Measurements from ENCODE around the gene OTOP2.

The OTOP2 gene

DNA sequence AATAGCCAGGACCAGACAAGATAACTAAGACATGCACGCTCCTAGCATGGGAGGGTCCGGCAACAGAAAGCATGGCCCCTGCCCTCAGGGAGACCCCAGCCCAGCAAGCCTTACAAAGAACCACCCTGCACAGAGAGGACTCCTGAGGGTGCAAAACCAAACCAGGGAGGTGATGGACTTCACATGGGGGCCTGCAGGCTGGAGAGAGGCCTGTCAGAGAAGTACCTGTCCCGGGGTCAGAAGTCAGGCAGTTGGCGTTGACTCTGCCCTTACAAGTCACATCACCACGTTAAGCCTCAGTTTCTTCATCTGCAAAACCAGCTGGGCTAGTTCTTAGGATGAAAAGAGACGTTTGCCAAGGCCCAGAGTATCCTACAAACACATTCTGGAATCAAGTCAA, 4.7 kb downstream of the OTOP2 start:
- no peak for DNase-seq

DNA sequence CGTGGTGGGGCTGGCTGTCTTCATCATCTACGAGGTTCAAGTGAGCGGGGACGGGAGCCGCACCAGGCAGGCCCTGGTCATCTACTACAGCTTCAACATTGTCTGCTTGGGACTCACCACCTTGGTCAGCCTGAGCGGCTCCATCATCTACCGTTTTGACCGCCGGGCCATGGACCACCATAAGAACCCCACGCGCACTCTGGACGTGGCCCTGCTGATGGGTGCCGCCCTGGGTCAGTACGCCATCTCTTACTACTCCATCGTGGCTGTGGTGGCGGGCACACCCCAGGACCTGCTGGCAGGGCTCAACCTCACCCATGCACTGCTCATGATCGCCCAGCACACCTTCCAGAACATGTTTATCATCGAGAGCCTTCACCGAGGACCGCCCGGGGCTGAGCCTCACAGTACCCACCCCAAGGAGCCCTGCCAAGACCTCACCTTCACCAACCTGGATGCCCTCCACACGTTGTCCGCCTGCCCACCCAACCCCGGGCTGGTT, 6.5 kb downstream of the OTOP2 start:
- DNase-seq: no peak

DNA sequence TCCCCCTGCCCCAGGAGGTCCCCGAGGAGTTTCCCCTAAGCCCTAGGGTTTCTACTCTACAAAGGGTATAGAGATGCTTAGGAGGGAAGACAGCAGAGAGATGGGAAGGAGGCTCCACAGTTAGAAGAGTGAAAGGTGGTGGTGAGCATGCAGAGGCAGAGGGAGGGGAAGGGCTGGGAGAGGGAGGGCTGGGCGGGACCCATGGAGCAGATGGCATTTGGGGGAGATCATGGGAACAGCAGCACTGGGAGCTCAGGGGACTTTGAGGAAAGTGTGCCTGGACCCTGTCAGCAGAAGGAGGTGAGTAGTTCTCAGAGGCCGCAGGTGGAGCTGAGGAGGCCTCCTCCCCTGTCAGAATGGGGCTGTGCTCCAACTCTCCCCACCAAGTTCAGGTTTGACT, 11.0 kb downstream of the OTOP2 start:
- no peak for DNase-seq

DNA sequence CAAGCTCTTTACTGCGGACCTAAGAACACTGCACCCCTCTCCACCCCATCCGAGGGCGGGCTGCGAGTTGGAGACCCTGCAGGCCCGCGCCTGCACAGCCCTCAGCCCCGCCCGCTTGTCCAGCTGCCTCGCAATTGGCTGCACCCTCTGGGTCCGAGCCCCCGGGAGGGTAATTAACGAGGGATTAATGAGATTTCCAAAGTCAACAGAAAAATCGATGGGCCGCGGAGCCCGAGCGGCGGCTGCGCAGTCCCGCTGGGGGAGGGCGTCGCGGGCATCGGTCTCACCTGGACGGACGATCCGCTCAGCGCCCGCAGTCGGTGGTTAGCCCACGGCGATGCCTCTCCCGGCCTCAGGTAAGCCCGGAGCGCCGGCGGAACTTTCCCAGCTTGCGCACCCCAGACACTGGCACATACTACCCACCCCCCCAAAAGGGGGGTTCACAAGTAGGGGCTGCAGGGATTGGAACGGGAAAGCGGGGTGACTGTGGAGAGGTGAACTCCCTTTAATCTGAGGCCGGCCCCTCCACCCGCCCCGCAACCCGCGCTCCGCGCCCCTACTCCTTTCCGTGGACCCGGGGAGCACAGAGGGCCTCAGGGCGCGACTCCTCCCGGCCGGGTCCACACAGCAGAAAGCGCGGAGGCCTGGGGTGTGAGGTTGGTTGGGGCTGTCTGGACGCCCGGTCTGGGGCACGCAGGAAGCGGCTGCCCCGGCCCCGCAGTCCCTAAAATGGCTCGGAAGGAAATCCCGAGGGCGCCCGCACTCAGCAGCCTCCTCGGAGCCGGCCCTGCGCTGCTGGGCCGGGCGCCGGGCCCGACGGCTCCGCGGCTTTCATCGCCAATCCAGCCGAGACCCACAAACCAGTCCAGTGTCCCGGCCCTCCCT, 11.8 kb downstream of the OTOP2 start, which contains the start of gene OTOP3:
TSS of gene OTOP3 (plus strand) at position 314 of the 885 bp plus-strand sequence. CDS start at position 338, 24 bp downstream.
- DNase-seq: no peak

DNA sequence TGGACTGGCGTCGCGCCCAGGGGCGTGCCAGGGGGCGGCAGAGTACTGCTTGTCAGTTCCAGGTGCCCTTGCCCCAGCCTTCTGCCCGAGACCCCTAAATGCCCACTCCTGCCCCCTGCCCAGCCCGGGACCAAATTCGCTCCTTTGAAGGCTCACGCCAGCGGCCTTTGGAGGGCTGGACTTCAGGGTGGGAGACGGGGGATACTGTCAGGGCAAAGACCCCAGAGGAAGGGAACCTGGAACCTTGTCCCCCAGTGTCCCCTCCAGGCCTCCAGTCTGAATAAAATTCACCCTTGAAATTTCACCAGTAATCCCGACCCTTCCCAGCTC, 12.4 kb downstream of the OTOP2 start:
- no peak for DNase-seq

DNA sequence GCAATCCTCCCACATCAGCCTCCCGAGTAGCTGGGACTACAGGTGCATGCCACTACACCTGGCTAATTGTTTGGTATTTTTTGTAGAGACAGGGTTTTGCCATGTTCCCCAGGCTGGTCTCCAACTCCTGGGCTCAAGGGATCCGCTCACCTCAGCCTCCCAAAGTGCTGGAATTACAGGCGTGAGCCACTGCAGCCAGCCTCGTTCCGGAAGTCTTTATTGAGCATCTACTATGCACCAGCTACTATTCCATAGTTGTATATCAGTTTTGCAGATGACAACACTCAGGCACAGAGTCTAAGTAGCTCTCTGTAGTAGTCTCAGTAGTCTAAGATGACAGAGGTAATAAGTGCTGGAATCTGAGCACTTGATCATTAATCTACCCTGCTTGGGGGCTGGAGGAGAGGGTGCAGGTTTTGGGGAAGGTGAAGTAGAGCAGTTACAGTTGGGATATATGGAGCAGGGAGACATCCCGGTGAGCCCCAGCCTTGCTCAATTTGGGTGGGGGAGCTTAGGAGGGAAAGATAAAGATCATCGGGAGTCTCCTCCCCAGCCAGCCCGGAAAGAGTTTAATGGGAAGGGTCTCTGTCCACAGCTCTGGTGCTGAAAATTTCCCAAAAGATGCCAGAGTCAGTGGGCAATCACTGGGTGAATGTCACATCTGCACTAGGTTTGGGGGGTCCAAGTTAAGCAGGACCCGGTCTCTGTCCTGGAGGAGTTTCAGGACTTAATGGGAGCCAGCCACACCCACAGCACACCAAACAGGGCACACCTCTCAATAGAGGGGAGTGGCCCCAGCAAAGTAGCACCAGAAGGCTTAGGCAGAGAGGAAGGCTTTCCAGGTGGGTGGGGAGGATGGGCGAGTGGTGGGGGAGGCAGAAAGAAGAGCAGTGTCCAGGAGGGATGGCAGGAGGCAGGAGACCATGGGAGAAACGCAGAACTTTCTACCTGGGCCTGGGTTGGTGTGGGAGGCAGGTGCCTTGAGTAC, 13.3 kb downstream of the OTOP2 start:
- DNase-seq: no peak

DNA sequence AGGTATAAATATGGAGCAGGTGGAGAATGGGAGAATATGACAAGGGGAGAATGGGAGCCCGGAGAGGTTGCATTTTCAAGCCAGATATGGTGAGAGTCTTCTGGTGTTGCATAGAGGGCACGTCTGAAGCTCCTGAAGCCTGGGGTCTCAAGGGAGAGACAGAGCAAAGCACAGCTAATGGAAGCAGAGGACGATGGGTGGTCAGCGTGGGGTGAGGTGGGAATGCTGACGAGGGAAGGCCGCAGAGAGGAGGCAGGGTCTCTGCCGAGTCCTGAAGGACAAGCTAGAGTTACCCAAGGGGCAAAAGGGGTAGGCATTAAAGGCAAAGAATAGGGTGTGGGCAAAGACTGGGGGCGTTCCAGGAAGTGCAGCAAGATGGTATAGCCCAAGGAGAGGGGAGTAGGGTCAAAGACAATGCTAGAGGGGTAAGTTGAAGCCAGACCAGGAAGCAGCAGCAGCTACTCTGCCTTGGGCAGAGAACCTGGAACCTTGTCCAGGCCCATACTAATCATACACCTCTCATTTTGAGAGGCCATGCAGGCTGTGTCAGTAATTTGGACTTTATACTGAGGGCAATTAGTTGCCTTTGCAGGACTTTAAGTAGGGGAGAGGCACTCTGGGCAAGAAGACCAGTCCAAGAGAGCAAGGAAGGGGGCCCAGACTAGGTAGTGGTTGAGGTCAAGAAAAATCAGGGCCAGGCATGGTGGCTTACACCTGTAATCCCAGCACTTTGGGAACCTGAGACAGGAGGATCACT, 14.3 kb downstream of the OTOP2 start:
- DNase-seq: no peak

DNA sequence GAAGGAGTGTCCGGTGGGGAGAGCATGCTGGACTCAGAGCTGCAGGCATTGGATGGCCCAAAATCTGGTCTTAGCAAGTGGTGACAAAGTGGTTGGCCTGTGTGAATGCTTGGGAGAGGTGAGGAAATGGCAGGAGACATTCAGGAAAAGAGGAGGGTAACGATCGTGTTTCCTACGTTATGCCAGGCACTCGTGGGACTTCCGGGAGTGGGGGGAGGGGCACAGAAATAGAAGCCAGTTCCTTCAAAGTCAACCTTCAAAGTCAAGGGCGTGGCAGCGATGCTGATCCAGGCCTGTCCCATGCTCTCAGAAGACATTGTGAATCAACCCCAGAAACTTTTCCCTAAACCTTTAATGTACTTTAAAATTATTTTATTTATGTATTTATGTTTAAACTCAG, 15.5 kb downstream of the OTOP2 start:
- DNase-seq: no peak

DNA sequence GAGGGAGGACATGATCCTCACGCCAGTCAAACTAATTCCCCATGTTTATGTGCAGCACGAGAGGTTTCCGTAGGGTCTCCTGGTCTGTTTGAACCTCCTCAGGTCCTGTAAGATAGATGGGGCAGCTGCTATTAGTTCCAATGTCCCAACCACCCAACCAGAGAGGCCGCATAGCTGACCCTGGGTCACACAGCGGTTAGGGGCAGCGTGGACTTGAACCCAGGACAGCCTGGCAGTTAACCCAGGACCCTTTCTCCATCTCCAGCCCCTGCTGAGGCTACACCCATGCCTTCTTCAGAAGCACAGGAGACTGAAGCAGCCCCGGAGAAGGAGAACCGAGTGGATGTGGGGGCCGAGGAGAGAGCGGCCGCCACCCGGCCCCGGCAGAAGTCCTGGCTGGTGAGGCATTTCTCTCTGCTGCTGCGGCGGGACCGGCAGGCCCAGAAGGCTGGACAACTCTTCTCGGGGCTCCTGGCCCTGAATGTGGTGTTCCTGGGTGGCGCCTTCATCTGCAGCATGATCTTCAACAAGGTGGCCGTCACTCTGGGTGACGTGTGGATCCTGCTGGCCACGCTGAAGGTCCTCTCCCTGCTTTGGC, 17.2 kb downstream of the OTOP2 start:
- DNase-seq: no peak

DNA sequence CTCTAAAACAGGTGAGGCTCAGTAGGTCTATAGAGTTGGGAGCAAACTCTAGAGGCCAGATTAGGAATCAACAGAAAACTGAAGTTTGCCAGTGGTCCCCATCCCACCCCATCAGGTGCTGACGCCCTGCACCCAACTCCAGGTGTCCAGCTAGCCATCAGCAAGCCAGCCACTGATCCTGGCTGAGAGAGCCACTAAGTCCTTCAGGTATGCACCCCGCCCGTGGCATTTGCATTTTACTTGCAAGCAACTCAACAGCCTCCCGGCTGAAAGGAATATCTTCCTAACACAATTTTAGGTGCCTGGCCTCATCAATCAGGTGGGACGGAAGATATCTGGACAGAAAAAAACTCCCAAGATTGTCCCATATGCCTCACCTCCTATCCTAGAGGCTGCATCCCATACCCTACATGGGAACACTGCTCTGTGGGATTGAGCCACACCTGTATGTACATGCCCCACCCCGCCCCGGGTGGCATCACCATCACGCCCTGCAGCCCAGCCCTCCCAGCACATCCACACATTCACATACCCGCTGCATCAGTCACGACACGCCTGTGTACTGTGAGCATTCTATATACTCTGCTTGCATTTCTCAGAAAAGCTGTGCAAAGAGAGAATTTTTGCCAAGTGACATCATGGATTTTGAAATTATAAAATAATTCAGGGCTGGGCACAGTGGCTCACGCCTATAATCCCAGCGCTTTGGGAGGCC, 19.9 kb downstream of the OTOP2 start:
- DNase-seq: no peak

DNA sequence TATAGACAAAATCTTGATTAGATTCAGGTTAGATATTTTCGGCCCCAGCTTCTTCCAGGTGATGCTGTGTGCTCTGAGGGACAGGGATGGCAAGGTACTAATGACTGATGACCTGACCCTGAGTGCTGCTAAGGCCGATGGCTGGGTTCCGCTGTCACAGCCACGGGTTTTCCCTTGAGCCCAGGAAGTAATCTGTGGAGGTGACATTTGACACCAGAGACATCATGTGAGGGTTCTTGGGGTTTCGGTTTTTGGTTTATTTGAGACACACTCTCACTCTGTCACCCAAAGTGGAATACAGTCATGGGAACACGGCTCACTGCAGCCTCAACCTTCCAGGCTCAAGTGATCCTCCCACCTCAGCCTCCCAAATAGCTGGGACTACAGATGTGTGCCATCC, 21.5 kb downstream of the OTOP2 start:
- no peak for DNase-seq

DNA sequence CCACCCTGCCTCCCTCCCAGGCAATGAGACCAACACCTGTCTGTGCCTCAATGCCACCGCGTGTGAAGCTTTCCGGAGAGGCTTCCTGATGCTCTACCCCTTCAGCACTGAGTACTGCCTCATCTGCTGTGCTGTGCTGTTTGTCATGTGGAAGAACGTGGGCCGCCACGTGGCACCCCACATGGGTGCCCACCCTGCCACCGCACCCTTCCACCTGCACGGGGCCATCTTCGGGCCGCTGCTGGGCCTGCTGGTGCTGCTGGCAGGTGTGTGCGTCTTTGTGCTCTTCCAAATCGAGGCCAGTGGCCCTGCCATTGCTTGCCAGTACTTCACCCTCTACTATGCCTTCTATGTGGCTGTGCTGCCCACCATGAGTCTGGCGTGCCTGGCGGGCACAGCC, 22.6 kb downstream of the OTOP2 start:
- no peak for DNase-seq

DNA sequence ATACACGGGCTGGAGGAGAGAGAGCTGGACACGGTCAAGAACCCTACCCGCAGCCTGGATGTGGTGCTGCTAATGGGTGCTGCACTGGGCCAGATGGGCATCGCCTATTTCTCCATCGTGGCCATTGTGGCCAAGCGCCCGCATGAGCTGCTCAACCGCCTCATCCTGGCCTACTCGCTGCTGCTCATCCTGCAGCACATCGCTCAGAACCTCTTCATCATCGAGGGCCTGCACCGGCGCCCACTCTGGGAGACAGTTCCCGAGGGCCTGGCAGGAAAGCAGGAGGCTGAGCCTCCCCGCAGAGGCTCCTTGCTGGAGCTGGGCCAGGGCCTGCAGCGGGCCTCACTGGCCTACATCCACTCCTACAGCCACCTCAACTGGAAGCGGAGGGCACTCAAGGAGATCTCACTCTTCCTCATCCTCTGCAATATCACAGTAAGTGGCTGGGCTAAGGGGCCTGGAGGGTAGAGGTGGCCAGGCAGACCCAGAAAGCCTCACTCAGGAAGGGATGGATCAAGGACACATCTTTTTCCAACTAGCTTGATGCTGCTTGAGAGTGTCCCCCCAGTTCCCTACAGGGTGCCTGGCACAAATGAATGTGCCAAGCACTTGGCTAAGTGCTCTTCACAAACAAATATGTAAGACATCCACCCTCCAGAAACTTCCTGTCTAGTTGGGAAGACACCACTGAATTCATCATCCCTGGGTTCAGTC, 23.1 kb downstream of the OTOP2 start:
- DNase-seq: no peak

DNA sequence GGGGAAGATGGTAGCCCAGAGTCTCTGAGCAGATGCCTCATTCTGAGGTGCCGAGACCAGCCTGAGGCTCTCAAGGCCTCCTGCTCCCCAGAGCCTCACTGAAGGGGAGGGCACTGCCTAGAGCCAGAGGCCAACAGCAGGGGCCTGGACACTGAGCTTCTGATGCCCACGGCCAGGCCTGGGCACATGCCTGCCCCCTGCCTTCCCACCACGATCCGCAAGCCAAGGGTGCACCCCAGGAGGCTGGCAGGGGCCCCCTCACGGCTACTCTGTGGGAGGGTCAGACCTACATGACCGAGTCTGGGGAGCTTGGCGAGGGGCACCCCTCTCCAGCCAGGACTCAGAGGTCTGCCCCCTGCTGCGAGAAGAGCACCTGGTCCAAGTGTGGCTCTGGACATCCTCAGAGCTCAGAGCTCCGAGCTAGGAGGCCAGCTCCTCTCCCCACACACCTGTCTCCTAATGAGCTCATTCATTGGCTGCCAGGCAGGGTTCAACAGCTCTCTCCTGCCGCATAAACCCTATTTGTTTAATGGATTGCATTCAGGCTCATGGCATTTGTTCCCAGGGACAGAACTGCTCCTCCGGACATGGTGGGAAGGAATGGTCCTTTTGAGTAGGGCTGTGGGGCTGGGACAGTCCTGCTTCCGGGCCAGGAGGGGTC, 25.5 kb downstream of the OTOP2 start:
- DNase-seq: no peak

DNA sequence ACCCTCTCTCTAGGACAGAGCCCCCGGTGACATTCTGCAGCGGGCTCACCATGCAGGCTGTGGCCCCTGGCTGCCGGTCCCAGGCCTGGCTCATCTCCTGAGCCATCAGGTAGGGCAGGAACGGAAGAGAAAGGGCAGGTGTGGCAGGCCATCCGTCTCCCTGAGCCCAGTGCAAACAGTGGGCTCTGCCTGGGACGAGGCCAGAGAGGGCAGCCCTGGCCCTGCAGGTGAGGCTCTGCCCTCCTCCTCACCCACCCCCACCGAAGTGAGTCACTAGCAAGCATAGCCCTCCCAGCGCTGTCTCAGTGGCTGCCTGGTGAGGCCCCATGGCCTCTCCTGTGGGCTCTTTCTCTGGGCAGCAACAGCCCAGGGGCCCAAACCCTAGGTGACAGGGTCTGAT, 26.1 kb downstream of the OTOP2 start:
- DNase-seq: no peak

DNA sequence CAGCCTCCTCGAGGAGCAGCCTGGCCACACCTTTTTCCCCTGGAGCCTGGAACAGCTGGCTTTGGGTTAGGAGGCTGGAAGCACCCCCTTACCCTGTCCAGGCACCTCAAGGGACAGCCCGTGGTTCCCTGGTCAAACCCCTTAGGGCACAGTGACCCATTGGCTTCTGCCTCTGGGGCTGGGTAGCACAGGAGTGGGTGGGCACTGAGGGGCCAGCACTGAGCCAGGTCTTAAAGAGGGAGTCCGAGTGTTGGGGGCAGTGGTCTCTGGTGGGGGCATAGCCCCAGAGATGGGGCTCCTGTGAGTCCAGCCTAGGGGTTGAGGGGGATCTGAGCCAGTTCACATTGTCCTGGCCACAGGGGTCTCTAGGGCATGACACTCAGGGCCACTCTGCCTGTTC, 27.0 kb downstream of the OTOP2 start:
- no peak for DNase-seq

DNA sequence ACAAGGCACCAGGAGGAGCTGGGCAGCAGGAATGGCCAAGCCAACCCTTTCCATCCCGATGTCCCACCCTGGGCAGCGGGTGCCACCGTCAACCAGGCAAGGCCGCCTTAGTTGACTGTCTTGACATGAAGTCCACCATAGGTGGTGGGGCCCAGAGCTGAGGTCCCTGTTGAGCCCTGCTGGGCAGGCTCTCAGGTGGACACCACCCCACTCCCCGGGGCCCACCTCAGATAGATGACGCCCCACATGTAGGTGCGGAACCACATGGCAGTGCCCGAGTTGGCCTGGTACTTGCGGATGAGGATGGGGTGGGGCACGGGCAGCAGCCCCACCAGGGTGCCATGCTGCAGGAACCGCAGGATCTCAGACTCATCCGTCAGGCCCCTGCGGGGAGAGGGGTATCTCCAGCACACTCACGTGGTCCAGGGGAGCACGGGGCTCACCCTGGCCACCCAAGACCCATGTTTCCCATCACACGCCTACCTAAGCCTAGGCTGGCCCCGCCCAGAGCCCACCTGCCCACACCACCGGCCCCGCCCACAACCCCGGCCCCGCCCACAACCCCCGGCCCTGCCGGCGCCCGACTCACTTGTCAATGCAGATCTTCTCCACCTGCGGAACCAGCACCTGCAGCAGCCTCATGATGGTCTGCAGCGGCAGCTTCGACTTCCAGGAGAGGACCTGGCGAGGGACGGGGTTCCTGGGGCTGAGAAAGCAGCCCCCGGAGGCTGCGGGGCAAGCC, 27.8 kb downstream of the OTOP2 start:
- no peak for DNase-seq

DNA sequence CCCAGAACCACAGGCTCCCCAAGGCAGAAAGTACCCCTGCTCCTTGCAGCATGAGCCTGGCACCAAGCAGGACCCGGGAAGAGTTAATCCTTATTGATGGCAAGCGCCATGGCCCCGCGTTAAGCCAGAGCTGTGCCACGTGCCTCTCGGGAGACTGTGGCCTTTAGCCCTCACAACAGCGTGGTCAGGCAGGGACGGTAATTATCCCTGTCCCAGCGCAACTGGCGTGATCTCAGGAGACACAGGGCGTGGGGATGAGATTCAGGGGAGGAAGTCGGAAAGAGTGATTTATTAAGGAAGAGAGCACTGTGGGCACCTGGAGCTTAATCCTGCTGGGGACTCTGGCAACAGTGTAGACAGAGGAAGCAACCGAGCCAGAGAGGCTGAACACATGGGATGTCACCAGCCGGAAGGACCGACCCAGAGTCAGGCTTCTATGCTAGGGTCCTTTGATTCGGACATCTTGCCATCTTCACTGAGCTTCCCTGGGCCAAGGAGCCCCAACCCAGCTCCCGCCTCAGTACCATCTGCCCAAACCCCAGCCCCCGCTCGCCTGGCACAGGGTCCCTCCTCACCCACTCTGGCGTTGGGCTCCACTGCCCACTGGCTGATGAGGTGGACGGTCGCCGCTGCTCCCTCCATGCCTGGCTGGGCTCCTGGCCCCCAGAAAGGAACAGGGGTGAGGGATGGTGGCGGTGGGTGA, 28.5 kb downstream of the OTOP2 start:
- DNase-seq: no peak

DNA sequence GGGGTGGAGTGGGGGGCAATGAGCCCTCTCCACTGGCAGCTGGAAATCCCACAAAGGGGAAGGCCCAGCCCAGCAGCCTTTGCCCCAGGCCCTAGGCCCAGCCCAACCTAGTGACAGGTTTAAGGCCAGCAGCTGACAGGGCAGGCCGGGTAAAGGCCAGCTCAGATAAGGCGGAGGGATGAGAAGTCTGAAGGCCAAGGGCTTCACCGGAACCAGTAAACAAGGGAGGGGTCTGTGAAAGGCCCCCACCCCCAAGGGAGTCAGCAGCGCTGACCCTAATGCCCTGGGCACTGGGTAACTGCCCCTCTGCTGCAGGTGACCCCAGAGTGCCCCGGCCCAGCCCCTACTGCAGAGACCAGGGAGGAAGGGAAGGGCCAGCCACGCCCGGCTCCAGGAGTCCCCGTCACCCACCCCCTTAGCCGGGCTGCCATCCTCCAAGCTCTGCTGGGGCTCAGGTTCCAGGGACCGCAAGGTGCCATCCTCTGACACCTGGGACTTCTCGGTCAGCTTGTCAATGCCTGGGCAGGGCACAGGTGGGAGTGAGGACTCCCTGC, 29.1 kb downstream of the OTOP2 start:
- no peak for DNase-seq

Measured in CD4-positive, alpha-beta T cell treated with Interleukin-10 for 1 hour (primary cell).